HG02759 (cell line): Measurements from ENCODE around the gene METRN.
"Not testable (repeated sequence)": the region's sequence is repeated elsewhere in the genome, so short reads cannot be mapped to it uniquely, and the experiment has no call there.

Experiments used
- ATAC-seq: cut with Tn5 transposase; IDR thresholded peaks from one replicate; pipeline ENCODE4 v1.9.1; 2021; ENCODE audit warnings: mild to moderate bottlenecking, moderate library complexity; ENCODE audit not compliant: unreplicated experiment

Gene METRN

DNA sequence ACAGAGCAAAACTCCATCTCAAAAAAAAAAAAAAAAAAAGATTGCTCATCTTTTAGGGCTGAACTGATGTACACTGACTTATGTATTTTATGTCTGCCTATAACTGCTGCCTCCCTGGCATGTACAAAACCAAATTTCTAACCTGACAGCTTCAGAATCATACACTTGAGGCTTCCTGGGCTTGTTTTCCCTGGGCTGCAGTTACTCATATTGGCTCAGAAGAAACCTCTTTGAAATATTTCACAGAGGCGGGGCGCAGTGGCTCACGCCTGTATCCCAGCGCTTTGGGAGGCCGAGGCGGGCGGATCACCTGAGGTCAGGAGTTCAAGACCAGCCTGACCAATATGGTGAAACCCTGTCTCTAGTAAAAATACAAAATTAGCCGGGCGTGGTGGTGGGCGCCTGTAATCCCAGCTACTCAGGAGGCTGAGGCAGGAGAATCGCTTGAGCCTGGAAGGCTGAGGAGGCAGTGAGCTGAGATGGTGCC is 39.2 kb downstream of the METRN start:
- not testable (repeated sequence) for ATAC-seq

DNA sequence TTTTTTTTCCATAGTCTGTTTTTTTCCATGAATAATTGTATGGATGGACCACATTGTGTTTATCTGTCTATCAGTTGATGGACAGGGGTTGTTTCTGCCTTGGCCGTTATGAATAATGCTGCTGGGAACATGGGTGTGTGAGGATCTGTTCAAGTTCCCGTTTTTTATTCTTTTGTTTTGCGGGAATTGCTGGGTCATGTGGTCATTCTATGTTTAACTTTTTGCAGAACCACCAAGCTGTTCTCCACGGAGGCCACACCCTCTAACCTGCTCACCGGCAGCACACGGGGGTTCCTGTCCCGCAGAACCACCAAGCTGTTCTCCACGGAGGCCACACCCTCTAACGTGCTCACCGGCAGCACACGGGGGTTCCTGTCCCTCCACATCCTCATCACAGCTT is 39.7 kb downstream of the METRN start:
- ATAC-seq, result no peak

DNA sequence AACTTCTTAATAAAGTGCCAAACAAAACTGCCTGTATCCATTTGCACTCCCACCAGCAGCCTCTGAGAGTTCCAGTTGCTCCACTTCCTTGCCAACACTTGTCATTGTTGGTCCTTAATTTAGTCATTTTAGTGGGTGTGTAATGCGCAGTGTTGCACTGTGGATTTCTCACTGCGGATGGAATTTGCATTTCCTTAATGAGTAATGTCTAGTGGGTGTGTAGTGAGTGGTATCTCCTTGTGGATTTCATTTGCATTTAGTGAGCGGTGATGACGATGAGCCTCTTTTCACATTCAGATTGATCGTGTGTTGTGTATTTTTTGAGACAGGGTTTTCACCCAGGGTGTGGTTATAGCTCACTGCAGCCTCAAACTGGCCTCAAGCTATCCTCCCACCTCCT is 41.5 kb downstream of the METRN start:
- ATAC-seq, result no peak

DNA sequence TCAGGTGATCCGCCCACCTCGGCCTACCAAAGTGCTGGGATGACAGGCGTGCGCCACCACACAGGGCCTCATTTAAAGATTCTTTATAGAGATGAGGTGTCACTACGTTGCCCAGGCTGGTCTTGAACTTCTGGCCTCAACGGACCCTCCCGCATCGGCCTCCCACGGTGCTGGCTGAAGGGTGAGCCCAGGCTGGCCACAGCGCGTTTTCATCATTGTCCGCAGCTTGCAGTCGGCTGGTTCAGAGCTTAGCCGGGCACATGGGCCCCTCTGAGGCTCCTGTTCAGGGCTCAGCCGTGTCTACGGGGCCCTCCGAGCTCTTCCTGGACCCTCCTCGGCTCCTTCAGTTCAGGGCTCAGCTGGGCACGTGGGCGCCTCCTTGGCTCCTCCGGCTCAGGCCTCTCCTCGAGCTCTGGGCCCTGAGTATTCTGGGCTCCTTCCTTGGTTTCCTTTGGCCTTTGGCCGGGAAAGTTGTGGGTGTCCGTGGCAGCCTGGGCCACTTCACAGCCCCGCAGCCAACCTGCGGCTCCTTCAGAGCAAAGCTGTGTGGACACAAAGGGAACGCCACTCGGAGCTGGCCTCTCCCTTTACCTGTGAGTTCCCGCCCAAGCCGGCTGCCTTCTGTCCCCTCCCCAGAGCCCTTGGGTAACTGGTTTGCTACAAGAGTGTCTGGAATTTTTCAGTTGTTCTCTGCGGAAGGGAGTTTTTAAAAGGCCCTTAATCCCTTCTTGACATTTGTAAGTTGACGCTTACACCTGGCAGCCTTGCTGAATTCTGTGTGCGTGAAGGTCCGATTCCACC is 44.4 kb downstream of the METRN start:
- no peak for ATAC-seq

DNA sequence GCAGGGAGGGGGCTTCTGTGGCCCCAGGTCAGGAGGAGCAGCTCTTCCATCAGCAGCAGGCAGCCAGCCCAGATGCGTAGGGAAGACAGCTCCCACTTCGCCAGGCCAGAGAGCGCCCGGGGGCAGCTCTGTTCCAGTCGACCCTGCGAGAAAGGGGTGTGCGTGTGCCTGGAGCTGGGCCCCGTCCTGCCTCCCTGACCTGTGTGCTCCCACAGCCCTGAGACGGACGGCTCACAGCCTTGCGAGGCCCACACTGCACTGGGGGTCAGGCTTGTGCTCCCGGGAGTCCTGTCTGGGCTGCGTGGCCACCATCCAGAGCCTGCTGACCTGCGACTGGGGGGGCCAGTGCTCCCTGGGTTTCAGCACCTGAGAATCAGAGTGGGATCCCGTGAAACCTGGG is 45.1 kb downstream of the METRN start:
- no peak for ATAC-seq

DNA sequence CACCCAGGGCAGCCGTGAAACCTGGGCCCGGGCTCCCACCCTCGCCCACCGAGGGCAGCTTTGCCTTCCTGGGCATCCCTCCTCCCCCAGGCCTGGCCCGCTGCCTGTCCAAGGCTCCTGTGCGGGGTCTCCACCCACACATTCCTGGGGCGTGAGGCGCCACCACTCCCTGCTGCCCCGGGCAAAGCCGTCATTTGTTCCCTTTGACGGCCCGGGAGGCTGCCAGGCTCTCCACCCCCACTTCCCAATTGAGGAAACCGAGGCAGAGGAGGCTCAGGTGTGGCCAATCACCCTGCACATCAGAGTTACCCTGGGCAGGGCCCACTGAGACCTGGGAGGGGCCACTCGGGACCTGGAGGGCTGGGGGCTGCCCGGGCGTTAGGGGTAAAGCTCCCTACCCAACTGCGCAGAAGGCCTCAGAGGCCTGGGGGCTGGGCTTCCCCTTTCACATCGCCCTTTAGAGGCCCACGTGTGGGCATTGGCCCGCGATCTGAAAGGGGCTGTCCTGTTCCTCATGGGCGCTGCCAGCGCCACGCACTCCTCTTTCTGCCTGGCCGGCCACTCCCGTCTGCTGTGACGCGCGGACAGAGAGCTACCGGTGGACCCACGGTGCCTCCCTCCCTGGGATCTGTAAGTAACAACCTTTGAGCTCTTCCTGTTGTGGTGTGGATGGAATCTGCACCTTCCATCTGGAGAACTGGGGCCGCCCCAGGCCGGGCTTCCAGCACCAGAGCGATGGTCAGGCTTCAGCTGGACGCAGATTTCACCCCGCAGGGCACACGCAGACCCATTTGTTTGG is 45.8 kb downstream of the METRN start, which contains the start of gene MSLN:
Gene MSLN (plus strand): TSS at position 190 of the 799 bp plus-strand sequence. CDS start 1,947 bp downstream, outside the sequence.
- no peak for ATAC-seq

DNA sequence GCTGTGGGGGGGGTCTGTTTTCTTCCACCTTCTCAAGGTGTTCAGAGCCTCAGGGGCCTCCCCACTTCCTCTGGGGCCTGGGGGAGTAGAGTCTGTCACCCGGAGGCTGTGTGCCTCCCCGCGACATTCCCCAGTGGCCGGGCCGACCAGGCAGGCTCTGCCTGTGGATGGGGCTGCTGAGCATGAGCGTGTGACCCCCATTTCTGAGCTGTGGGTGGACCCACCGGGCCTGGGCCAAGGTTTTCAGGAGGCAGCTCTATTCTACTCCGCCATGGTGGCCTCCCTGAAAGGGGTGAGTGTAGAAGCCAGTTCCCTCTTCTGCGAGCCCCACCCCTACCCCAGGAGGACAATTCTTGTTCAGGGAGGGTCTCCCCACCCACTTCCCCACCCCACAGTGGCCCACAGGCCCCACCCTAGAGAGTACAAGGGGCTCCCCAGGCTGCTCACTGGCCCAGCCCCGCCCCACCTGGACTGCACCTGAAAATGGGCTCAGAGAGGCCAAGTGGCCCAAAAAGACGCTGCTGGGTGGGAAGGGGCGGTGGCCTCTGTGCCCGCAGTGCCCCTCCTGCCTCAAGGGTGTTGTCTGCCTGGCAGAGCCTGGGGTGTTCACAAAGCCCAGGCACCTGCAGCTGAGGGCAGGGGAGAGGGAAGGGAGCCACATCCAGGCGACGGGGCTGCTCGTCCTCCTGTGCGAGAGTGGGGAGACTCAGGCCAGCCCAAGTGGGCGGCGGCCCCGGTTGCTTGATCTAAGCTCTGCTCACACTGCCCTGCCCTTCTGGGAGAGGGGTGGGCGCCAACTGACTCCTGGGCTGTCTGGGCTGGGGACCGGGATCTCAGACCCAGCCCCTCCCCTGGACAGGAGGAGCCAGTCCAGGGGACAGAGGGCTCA is 47.0 kb downstream of the METRN start:
- no peak for ATAC-seq

DNA sequence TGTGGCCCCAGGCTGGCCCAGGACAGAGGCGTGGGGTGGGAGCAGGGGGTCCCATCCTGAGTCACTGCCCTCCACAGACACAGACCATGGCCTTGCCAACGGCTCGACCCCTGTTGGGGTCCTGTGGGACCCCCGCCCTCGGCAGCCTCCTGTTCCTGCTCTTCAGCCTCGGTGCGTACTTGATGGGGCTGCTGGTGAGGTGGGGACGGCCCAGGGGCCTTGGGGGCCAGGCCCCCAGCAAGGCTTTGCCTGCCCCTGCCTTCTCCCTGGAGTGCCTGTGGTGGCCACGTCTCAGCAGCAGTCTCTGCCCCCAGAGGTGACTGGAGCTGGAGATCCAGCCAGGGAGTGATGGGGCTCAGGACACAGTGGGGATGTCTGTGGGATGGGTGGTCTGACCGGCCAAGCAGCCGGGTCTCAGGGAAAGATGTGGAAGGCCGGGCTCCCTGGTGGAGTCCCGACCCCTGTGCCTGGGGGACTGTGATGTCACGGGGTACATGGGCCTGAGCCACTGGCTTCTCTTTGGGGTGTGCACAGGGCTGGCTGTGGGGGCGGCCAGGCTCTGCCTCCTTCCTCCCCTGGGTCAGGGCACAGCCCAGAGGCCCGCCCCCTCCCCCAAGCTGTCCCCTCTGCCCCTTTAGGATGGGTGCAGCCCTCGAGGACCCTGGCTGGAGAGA is 47.8 kb downstream of the METRN start:
- ATAC-seq, result no peak

DNA sequence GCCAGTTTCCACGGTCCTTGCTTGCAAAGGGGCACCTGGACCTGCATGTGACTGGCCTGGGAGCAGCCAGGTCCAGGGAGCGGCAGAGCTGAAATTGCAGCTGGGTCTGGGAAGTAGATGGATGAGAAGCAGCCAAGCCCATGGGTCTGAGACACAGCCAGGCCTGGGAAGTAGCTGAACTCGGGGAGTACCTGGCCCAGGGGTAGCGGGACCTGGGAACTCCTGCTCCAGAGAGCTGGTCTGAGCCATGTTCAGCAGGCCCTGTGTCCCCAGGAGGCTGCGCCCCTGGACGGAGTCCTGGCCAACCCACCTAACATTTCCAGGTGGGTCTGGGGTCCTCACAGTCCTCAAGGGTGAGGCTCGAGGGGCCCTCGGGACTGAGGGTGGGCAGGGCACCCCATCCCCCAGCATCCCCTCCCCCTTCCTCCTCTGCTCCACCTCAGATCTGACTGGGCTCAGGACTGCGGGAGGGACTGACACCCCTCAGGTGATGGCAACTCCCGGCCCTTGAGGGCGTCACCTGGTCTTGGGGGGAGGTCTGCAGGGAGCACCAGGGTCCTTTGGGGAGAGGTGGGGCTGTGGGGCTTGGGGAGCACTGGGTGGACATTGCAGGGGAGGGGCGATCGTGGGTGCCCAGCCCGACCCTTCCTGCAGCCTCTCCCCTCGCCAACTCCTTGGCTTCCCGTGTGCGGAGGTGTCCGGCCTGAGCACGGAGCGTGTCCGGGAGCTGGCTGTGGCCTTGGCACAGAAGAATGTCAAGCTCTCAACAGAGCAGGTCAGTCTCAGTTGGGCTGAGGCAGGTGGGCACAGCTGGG is 48.7 kb downstream of the METRN start:
- ATAC-seq, result no peak

DNA sequence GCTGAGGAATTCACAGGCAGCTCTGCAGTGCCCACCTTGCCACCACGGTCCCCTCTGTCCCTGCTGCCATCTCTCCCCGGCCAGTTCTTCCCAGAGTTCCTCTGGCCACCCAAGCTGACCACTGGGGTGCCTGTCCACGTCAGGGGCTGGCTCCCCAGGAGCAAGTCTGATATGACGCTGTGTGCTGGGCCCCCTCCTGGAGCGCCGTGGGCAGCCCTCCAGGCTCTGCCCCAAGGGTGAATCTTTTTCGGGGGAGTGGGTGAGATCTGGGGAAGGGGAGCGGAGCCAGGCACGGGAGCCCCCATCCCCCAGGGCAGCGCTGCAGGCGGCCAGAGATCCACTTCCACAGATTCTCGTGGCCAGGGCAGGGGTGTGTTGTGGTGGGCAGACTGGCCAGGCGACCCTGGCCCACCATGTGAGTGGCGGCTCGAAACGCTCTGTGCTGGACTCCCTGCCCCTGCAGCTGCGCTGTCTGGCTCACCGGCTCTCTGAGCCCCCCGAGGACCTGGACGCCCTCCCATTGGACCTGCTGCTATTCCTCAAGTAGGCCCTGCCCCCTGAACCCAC is 49.3 kb downstream of the METRN start:
- ATAC-seq, result no peak

DNA sequence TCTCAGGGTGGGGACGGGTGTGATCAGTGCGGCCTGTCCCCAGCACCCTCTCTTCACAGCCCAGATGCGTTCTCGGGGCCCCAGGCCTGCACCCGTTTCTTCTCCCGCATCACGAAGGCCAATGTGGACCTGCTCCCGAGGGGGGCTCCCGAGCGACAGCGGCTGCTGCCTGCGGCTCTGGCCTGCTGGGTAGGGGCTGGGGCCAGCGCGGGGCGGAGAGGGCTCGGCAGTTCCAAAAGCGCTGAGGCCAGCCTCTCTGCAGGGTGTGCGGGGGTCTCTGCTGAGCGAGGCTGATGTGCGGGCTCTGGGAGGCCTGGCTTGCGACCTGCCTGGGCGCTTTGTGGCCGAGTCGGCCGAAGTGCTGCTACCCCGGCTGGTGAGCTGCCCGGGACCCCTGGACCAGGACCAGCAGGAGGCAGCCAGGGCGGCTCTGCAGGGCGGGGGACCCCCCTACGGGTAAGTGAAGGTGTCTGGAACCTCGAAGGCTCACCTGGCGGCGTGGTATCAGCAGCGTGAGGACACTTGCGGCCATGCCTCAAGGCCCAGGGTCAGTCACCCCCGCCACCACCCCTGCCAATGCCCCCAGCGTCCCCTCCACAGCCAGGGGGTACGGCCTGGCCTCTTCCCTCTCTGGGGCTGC is 50.0 kb downstream of the METRN start:
- ATAC-seq, result no peak

DNA sequence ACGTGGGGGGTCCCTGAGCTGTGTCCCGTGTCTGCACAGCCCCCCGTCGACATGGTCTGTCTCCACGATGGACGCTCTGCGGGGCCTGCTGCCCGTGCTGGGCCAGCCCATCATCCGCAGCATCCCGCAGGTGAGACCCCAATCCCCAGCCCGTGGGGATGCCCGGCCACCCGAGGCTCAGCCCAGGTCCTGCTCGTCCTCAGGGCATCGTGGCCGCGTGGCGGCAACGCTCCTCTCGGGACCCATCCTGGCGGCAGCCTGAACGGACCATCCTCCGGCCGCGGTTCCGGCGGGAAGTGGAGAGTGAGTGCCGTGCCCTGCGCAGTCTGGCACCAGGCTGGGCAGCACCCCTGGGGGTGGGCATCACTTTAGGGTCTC is 50.6 kb downstream of the METRN start:
- ATAC-seq, result no peak

DNA sequence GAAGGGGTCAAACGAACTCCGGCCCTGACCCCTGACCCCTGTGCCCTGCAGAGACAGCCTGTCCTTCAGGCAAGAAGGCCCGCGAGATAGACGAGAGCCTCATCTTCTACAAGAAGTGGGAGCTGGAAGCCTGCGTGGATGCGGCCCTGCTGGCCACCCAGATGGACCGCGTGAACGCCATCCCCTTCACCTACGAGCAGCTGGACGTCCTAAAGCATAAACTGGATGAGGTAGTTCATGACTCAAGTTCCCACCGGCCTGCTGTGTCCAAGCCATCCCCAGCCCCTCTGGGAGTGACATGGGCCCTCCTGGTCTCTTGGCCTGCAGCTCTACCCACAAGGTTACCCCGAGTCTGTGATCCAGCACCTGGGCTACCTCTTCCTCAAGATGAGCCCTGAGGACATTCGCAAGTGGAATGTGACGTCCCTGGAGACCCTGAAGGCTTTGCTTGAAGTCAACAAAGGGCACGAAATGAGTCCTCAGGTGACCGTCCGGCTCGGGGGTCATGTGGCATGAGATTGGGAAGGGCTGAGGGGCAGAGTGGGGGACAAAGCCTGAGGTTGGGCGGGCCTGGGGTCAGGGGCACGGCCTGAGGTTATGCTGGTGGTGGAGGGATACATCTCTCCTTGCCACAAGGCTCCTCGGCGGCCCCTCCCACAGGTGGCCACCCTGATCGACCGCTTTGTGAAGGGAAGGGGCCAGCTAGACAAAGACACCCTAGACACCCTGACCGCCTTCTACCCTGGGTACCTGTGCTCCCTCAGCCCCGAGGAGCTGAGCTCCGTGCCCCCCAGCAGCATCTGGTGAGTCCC is 51.3 kb downstream of the METRN start:
- ATAC-seq, result no peak

DNA sequence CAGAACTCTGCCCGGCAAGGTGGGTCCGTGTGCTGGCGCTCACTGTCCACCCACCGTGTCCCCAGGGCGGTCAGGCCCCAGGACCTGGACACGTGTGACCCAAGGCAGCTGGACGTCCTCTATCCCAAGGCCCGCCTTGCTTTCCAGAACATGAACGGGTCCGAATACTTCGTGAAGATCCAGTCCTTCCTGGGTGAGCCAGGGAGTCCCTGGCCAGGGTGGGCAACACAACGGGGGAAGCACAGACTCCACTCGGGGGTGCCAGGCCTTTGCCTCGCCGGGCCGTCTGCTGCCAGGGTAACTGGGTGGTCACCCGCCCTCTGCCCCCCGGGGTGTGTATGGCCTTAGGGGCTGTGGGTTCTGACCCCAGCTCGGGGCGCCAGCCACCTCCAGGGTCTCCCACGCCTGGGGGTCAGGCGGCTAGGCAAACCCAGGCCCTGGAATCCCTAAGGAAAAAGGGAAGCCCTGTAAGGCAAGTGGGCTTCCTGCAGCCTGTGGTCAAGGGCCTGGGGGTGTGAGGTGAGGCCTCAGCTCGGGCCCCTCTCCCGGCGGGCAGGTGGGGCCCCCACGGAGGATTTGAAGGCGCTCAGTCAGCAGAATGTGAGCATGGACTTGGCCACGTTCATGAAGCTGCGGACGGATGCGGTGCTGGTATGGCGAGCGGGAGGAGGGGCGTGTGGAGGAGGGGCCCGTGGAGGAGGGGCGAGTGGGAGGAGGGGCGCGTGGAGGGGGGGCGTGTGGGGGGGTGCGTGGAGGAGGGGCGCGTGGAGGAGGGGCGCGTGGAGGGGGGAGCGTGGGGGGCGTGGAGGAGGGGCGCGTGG is 52.1 kb downstream of the METRN start:
- no peak for ATAC-seq

DNA sequence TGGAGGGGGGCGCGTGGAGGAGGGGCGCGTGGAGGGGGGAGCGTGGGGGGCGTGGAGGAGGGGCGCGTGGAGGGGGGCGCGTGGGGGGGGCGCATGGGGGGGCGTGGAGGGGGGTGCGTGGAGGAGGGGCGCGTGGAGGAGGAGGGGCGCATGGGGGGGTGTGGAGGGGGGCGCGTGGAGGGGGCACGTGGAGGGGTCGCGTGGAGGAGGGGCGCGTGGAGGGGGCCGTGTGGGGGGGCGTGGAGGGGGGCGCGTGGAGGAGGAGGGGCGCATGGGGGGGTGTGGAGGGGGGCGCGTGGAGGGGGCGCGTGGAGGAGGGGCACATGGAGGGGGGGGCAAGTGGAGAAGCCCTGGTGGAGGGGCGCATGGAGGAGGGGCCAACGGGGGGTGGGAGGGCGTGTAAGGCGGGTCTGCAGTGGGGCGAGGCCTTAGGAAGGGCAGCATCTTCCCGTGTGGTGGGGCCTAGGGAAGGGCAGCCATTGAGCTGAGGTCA is 52.9 kb downstream of the METRN start:
- no peak for ATAC-seq

DNA sequence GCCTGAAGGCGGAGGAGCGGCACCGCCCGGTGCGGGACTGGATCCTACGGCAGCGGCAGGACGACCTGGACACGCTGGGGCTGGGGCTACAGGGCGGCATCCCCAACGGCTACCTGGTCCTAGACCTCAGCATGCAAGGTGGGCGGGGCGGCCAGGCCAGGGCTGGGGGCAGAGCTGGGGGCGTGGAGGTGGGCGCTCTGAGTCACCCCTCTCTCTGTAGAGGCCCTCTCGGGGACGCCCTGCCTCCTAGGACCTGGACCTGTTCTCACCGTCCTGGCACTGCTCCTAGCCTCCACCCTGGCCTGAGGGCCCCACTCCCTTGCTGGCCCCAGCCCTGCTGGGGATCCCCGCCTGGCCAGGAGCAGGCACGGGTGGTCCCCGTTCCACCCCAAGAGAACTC is 53.5 kb downstream of the METRN start:
- ATAC-seq, result no peak
